Common myeloid progenitor, CD34-positive (primary cell): ENCODE data around the gene AQP10.

Experiments used
- CTCF ChIA-PET: fragments of 350-600 bp; sonication (Branson Sonifier 250); formaldehyde crosslinking; loops from one replicate; lab custom pipeline; 2021; ENCODE audit warnings: antibody characterized with exemption; lab: Charles Lee
- POLR2A ChIA-PET: fragments of 350-600 bp; sonication (Branson Sonifier 250); formaldehyde crosslinking; loops from one replicate; lab custom pipeline; 2021; ENCODE audit warnings: antibody characterized with exemption; lab: Charles Lee
- DNase-seq, 3 donors: peaks; one replicate each; pipeline versions ENCODE4 v3.0.0 to v3.0.0-alpha.2; 2013
- H3K27ac ChIP-seq, 2 experiments: 1 replicate in 1 of 2; 2 replicates in 1 of 2; pipeline ENCODE4 v1.7.0; 2013; ENCODE audit warnings: inconsistent platforms in 2 of 2, low read length in 2 of 2, mild to moderate bottlenecking in 2 of 2, low read depth in 1 of 2, moderate library complexity in 1 of 2; ENCODE audit not compliant: severe bottlenecking in 2 of 2, insufficient read depth in 1 of 2, poor library complexity in 1 of 2
- H3K27me3 ChIP-seq, 5 experiments: replicated peaks in 2 of 5; 1 replicate in 3 of 5; 2 replicates in 2 of 5; pipeline versions ENCODE4 v1.6.1 to v1.7.0; 2013; ENCODE audit warnings: low read length in 4 of 5, mild to moderate bottlenecking in 2 of 5, moderate library complexity in 2 of 5, inconsistent platforms in 1 of 5; ENCODE audit not compliant: insufficient read depth in 5 of 5, control insufficient read depth in 4 of 5
- H3K36me3 ChIP-seq, 4 experiments: 1 replicate in 2 of 4; 2 replicates in 2 of 4; pipeline versions ENCODE4 v1.6.1 to v1.7.0; 2013; ENCODE audit warnings: low read length in 3 of 4, control low read depth in 1 of 4, mild to moderate bottlenecking in 1 of 4; ENCODE audit not compliant: control insufficient read depth in 4 of 4, insufficient read depth in 4 of 4
- H3K4me1 ChIP-seq, 4 experiments: 1 replicate in 3 of 4; 2 replicates in 1 of 4; pipeline versions ENCODE4 v1.6.1 to v1.7.1; 2013; ENCODE audit warnings: low read length in 3 of 4, mild to moderate bottlenecking in 3 of 4, control low read depth in 1 of 4, inconsistent platforms in 1 of 4, moderate library complexity in 1 of 4; ENCODE audit not compliant: control insufficient read depth in 4 of 4, insufficient read depth in 4 of 4; ENCODE audit errors: control extremely low read depth in 1 of 4
- H3K4me3 ChIP-seq, 7 experiments: 1 replicate in 4 of 7; 2 replicates in 3 of 7; pipeline versions ENCODE4 v1.5.1 to v1.7.0; 2013; ENCODE audit warnings: mild to moderate bottlenecking in 7 of 7, low read length in 6 of 7, moderate library complexity in 6 of 7, inconsistent platforms in 2 of 7, low read depth in 2 of 7, control low read depth in 1 of 7; ENCODE audit not compliant: insufficient read depth in 4 of 7, control insufficient read depth in 1 of 7; ENCODE audit errors: extremely low read depth in 1 of 7
- H3K9me3 ChIP-seq, 5 experiments: 1 replicate in 4 of 5; 2 replicates in 1 of 5; pipeline versions ENCODE4 v1.6.1 to v1.7.1; 2013; ENCODE audit warnings: low read length in 4 of 5, mild to moderate bottlenecking in 2 of 5, inconsistent platforms in 1 of 5, low read depth in 1 of 5, moderate library complexity in 1 of 5; ENCODE audit not compliant: control insufficient read depth in 4 of 5, insufficient read depth in 2 of 5; ENCODE audit errors: control extremely low read depth in 1 of 5
- WGBS: methylation state at CpG from one replicate; pipeline ENCODE4 v1.1.5; 2013; ENCODE audit not compliant: insufficient coverage; 5-methylcytosine and 5-hydroxymethylcytosine counted together

Gene AQP10

DNA sequence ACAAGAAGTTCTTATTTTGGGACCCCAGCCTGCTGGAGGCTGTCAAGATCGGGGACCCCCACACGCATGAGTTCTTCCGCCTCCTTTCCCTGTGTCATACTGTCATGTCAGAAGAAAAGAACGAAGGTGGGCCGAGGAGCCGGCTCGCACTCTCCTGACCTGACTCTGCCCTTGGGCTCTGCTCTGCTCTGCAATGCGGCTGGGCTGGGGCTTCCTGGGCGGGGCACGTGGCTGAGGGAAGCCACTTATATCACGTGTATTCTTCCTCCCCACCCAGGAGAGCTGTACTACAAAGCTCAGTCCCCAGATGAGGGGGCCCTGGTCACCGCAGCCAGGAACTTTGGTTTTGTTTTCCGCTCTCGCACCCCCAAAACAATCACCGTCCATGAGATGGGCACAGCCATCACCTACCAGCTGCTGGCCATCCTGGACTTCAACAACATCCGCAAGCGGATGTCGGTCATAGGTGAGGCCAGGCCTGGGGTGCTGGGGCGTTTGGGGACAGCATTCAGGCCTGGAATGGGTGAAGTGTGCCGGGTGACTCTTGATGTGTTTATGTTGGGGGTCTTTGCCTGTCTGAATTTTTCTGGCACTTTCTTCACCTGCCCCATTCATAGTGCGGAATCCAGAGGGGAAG lies 22.1 kb downstream of the AQP10 start:
- no peak overlapping the region for H3K27ac ChIP-seq
- DNase-seq: peak in 1 of 3 donors; percentile 15
- 53% methylated on average over 14 of the region's 21 CpGs for whole genome bisulfite sequencing
- peaks cover 0 to 36% (median 14%) of the 10 kb centered on the region in 4 experiments for H3K4me1 ChIP-seq
- ChIA-PET POLR2A (interaction anchor here (1.5 kb wide), 1 partner anchor 15 kb away, joined by 3 read pairs; no protein-coding TSS in a partner anchor), CTCF (interaction anchor here (0.6 to 21.5 kb wide), 6 partner anchors 9 to 137 kb away, joined by 3 to 429 read pairs (median 4); partner anchors contain the start of genes AQP10 and ATP8B2)
- no peaks in the 10 kb centered on the region for H3K27me3 ChIP-seq
- peaks cover 3 to 88% (median 62%) of the 10 kb centered on the region in 4 experiments for H3K36me3 ChIP-seq
- no peaks in the 10 kb centered on the region for H3K9me3 ChIP-seq
- H3K4me3 ChIP-seq: no peak overlapping the region

- POLR2A ChIA-PET: no interaction called here
- WGBS: 96% methylated on average over 11 of the region's 12 CpGs
- peak in 2 of 3 donors; percentile 68 to 81 for DNase-seq
- CTCF ChIA-PET: interaction anchor here (0.9 to 21.5 kb wide), 10 partner anchors 9 to 210 kb away, joined by 3 to 429 read pairs (median 3); partner anchors contain the start of genes AQP10 and ATP8B2
- Histone ChIP-seq H3K36me3 (peaks cover 8 to 90% (median 69%) of the 10 kb centered on the region in 4 experiments), H3K27ac (no peak overlapping the region), H3K4me3 (no peak overlapping the region), H3K9me3 (no peaks in the 10 kb centered on the region), H3K4me1 (peaks cover 0 to 21% (median 10%) of the 10 kb centered on the region in 4 experiments), H3K27me3 (no peaks in the 10 kb centered on the region)
Observed at GRCh38 chr1:154344977-154345837, 24.3 kb downstream of the AQP10 start.

- WGBS: 99% methylated on average over 10 of the region's 15 CpGs
- no peak for DNase-seq
- ChIA-PET CTCF (interaction anchor here (1.0 to 21.5 kb wide), 7 partner anchors 17 to 209 kb away, joined by 3 to 429 read pairs (median 4); partner anchors contain the start of genes AQP10 and ATP8B2), POLR2A (no interaction called here)
- Histone ChIP-seq H3K27me3 (no peaks in the 10 kb centered on the region), H3K36me3 (peaks cover 8 to 82% (median 62%) of the 10 kb centered on the region in 4 experiments), H3K4me1 (peaks cover 0 to 21% (median 10%) of the 10 kb centered on the region in 4 experiments), H3K27ac (no peak overlapping the region), H3K9me3 (no peaks in the 10 kb centered on the region), H3K4me3 (no peak overlapping the region)
Observed at GRCh38 chr1:154346276-154346917, 25.5 kb downstream of the AQP10 start.

DNA sequence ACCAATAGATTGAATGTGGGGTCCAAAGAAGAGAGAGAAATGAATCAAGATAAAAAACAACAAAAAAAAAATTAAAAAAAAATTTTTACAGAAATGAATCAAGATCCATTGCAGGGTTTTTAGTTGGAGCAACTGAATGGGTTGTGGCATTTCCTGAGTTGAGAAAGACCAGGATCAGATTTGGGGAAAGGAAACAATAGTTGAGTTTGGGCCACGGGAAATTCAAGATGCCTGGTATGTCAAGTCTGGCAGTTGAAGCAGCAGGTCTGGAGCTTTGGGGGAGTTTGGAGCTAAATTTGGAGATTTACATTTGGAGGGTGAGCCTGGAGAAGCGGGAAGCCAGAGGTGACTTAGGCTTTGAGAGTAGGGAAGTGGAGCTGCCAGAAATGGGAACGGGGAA lies 27.1 kb downstream of the AQP10 start:
- Histone ChIP-seq H3K4me3 (no peak overlapping the region), H3K4me1 (peaks cover 0 to 21% (median 17%) of the 10 kb centered on the region in 4 experiments), H3K36me3 (peaks cover 8 to 67% (median 53%) of the 10 kb centered on the region in 4 experiments)

DNA sequence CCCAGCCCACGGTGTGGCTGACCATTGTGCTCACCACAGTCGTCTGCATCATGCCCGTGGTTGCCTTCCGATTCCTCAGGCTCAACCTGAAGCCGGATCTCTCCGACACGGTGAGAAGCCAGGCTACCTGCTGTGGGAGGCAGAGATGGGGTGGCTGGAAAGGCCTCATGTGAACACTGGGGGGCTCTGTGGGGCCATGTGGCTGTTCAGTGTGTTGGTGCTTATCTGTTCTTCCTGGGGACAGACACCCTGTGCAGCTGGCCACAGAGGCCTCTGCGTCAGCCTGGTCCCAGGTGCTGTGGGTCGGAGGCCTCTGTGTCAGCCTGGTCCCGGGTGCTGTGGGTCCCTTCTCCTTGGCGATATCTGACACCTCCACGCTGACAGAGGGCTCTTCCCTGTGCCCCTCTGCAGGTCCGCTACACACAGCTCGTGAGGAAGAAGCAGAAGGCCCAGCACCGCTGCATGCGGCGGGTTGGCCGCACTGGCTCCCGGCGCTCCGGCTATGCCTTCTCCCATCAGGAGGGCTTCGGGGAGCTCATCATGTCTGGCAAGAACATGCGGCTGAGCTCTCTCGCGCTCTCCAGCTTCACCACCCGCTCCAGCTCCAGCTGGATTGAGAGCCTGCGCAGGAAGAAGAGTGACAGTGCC lies 27.7 kb downstream of the AQP10 start:
- DNase-seq: no peak
- H3K4me1 ChIP-seq: peaks cover 0 to 23% (median 21%) of the 10 kb centered on the region in 4 experiments
- CTCF ChIA-PET: interaction anchor here (0.9 to 21.5 kb wide), 4 partner anchors 19 to 132 kb away, joined by 3 to 429 read pairs (median 6); partner anchors contain the start of genes AQP10 and ATP8B2
- 98% methylated on average over 26 of the region's 27 CpGs for WGBS
- H3K4me3 ChIP-seq: no peak overlapping the region
- no peak overlapping the region for H3K27ac ChIP-seq
- H3K36me3 ChIP-seq: peaks cover 8 to 61% (median 50%) of the 10 kb centered on the region in 4 experiments
- no peaks in the 10 kb centered on the region for H3K9me3 ChIP-seq
- no peaks in the 10 kb centered on the region for H3K27me3 ChIP-seq
- POLR2A ChIA-PET: no interaction called here

More for the DNA sequence above, 27.1 kb downstream of the AQP10 start:
- WGBS: 100% methylated on average over 2 of the region's 3 CpGs
- DNase-seq: no peak
- H3K27me3 ChIP-seq: no peaks in the 10 kb centered on the region
- no peaks in the 10 kb centered on the region for H3K9me3 ChIP-seq
- POLR2A ChIA-PET: no interaction called here
- no peak overlapping the region for H3K27ac ChIP-seq
- CTCF ChIA-PET: interaction anchor here (1.1 to 21.5 kb wide), 5 partner anchors 18 to 132 kb away, joined by 3 to 429 read pairs (median 4); partner anchors contain the start of genes AQP10 and ATP8B2

- Histone ChIP-seq H3K9me3 (no peaks in the 10 kb centered on the region), H3K4me1 (peaks cover 0 to 27% (median 26%) of the 10 kb centered on the region in 4 experiments), H3K4me3 (no peak overlapping the region), H3K27ac (no peak overlapping the region), H3K27me3 (no peaks in the 10 kb centered on the region), H3K36me3 (peaks cover 5 to 56% (median 45%) of the 10 kb centered on the region in 4 experiments)
- no peak for DNase-seq
- ChIA-PET POLR2A (no interaction called here), CTCF (interaction anchor here (0.9 to 21.5 kb wide), 4 partner anchors 20 to 131 kb away, joined by 3 to 429 read pairs (median 6); partner anchors contain the start of genes AQP10 and ATP8B2)
- WGBS: 91% methylated on average over 4 of the region's 7 CpGs
Observed at GRCh38 chr1:154349121-154349520, 28.2 kb downstream of the AQP10 start.
